Endothelial cell (in vitro differentiated cells): ENCODE data around the gene TAF4. TPM values are rescaled to one million over a fixed set of nuclear protein-coding genes. Genes with fewer than 3 reads are reported as not detected.

Experiments
- DNase-seq: peaks from one replicate; pipeline ENCODE4 v3.0.0; 2021; ENCODE audit warnings: low spot score
- H3K27ac Mint-ChIP-seq: one replicate; pipeline ENCODE4 v1.8.0; 2021; ENCODE audit warnings: mixed read lengths, inconsistent platforms; ENCODE audit not compliant: unreplicated experiment
- H3K27me3 Mint-ChIP-seq: one replicate; pipeline ENCODE4 v1.8.0; 2021; ENCODE audit warnings: mild to moderate bottlenecking, moderate library complexity, mixed read lengths, inconsistent platforms; ENCODE audit not compliant: unreplicated experiment
- H3K36me3 Mint-ChIP-seq: one replicate; pipeline ENCODE4 v1.8.0; 2021; ENCODE audit warnings: mild to moderate bottlenecking, low read depth, mixed read lengths, inconsistent platforms; ENCODE audit not compliant: unreplicated experiment
- H3K4me1 Mint-ChIP-seq: one replicate; pipeline ENCODE4 v1.8.0; 2021; ENCODE audit warnings: mild to moderate bottlenecking, mixed read lengths, inconsistent platforms; ENCODE audit not compliant: unreplicated experiment
- H3K4me3 Mint-ChIP-seq: one replicate; pipeline ENCODE4 v1.8.0; 2021; ENCODE audit warnings: mild to moderate bottlenecking, mixed read lengths, inconsistent platforms; ENCODE audit not compliant: unreplicated experiment
- H3K9me3 Mint-ChIP-seq: one replicate; pipeline ENCODE4 v1.8.0; 2021; ENCODE audit warnings: mixed read lengths, inconsistent platforms; ENCODE audit not compliant: unreplicated experiment
- total RNA-seq: library from RNA; stranded (reverse); fragmentation: NEBNext Ultra II Directional; extraction: Animal tissue kit (Norgen Biotek cat#: 25700); gene quantifications from one replicate; pipeline ENCODE4 v1.2.1, GENCODE V29; 2021; ENCODE audit not compliant: unreplicated experiment
- TF ChIP-seq, protein P1 (sequence below): fragments of 200-600 bp; sonication (generic); IDR thresholded peaks from one replicate; pipeline ENCODE4 v1.5.0; 2021; ENCODE audit warnings: antibody characterized with exemption; ENCODE audit not compliant: unreplicated experiment

TAF4 gene
- total RNA-seq, 1 donor from 2014 or later = 14.2 TPM

DNA sequence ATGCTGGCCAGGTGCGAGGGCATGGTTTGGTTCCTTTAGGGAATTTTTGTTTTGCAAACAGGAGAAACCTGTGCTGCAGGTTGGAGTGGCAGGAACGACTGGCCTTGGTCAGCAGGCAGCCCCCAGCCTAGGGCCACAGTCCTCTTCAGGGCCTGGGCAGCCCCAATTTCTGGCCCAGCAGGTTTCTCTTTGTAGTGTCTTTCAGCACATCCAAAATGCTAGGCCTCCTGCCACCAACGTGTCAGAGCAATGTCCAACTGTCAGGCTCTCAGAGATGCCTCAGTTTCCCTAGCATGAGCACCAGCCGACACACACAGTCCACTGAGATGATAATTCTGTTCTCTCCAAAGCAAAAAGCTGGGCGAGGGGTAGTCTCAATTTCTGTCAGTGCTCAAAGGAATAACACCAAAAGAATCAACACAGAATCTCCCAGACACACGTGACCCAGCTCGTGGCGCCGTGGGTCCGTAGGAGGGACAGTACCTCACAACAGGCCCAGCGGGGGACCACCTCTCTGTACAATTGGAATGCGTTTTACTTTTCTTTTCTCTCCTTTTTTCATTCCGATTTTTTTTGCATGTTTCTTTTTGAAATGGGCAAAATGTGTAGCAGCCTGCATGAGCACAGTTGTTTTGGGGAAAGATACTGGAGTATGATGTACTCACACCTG is 125.9 kb downstream of the TAF4 start:
- H3K4me3 Mint-ChIP-seq = no peak overlapping the region
- peaks cover 4% of the 10 kb centered on the region for H3K27me3 Mint-ChIP-seq
- H3K27ac Mint-ChIP-seq = no peak overlapping the region
- no peak for DNase-seq
- H3K9me3 Mint-ChIP-seq = no peaks in the 10 kb centered on the region
- no peaks in the 10 kb centered on the region for H3K4me1 Mint-ChIP-seq
- no peaks in the 10 kb centered on the region for H3K36me3 Mint-ChIP-seq
- TF ChIP-seq, protein P1, sequence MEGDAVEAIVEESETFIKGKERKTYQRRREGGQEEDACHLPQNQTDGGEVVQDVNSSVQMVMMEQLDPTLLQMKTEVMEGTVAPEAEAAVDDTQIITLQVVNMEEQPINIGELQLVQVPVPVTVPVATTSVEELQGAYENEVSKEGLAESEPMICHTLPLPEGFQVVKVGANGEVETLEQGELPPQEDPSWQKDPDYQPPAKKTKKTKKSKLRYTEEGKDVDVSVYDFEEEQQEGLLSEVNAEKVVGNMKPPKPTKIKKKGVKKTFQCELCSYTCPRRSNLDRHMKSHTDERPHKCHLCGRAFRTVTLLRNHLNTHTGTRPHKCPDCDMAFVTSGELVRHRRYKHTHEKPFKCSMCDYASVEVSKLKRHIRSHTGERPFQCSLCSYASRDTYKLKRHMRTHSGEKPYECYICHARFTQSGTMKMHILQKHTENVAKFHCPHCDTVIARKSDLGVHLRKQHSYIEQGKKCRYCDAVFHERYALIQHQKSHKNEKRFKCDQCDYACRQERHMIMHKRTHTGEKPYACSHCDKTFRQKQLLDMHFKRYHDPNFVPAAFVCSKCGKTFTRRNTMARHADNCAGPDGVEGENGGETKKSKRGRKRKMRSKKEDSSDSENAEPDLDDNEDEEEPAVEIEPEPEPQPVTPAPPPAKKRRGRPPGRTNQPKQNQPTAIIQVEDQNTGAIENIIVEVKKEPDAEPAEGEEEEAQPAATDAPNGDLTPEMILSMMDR = no peak

DNA sequence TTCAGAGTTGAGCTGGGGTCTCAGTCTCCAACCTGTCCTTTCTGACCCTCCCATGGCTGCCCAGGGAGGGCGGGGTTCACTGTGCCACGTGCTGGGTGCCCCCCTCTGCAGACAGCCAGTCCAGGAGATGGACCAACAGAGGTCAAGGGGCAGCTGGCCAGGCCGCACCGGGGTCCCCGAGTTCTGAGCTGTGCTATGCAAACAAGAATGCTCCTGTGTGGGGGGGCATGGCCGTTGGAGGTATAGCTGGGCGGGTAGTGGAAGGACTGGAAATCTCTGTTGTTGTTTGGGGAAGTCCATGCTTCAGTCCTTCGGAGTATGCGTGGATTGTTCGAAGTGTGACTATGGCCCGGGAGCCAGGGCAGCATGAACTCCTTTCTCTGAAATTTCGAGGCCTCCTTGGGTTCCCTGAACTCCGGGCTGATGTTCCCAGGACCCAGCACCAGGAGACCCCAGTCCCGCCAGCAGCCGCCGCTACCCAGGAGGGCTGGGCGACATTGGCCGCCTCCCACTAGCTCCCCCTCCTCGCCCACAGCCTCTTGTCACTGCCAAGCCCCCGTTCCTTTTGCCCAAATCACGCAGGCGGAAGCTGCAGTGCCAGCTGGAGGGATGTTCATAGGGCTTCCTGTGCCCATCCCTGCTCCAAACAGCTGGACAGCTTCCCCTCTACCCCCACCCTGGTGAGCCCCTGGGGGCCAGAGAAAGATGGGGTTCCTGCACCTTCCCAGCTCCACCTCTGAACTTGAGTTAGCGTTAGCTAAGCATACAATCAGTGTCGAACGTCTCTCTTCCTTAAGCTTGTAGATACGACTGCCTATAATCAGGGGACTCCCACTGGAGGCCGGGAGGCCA is 126.6 kb downstream of the TAF4 start:
- Mint-ChIP-seq H3K9me3 (no peaks in the 10 kb centered on the region), H3K4me1 (no peaks in the 10 kb centered on the region), H3K36me3 (no peaks in the 10 kb centered on the region), H3K4me3 (no peak overlapping the region), H3K27me3 (peaks cover 4% of the 10 kb centered on the region), H3K27ac (no peak overlapping the region)
- DNase-seq = no peak
- TF ChIP-seq, protein P1 = no peak

- TF ChIP-seq, protein P1 = no peak
- H3K4me1 Mint-ChIP-seq = no peaks in the 10 kb centered on the region
- H3K4me3 Mint-ChIP-seq = no peak overlapping the region
- H3K9me3 Mint-ChIP-seq = no peaks in the 10 kb centered on the region
- no peak overlapping the region for H3K27ac Mint-ChIP-seq
- peaks cover 4% of the 10 kb centered on the region for H3K27me3 Mint-ChIP-seq
- no peaks in the 10 kb centered on the region for H3K36me3 Mint-ChIP-seq
- DNase-seq = no peak
Observed at GRCh38 chr20:61937963-61938838, 127.5 kb downstream of the TAF4 start.

DNA sequence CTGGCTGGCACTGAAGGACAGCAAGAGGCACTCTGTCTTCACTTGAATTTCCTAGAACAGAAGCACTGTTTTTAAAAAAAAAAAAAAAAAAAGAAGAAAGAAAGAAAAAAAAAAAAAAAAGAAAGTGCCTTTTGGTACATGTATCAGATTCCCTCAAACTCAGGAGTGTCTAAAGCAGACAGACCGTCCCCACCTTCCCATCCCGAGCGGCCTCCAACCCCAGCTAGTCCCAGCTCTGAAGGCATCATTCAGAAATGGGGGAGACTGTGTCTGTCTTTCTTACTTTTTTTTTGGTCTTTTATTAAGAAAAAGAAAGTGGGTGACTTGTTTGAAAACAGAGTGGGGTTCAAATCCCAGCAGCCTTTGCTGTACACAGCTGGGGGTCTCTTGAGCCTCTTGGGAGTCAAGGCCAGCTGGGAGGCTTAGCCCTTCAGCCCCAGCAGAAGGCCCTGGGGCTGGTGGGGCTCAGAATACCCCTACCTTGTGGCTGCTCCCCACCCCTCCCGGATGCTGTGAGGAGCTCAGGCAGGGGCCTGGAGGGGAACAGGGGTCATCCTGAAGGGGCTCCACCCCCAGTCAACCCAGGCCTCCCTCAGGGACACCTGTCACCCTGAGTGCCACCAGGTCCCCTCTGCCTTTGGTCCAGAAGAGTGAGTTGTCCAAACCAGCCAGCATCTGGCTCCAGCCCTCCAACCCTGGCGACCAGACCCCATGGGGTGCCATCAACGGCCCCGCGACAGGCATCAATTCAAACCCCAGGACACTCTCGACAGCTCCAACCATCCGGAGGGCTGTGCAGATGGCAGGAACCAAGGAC is 128.3 kb downstream of the TAF4 start:
- Mint-ChIP-seq H3K4me1 (no peaks in the 10 kb centered on the region), H3K27me3 (peaks cover 6% of the 10 kb centered on the region), H3K36me3 (no peaks in the 10 kb centered on the region), H3K27ac (no peak overlapping the region), H3K4me3 (no peak overlapping the region), H3K9me3 (no peaks in the 10 kb centered on the region)
- TF ChIP-seq, protein P1 = no peak
- DNase-seq = no peak
